ENCODE results near the gene MTHFD1. TPM values are rescaled to one million over a fixed set of nuclear protein-coding genes. Genes with fewer than 3 reads are reported as not detected.
"Not testable (repeated sequence)": the region's sequence is repeated elsewhere in the genome, so short reads cannot be mapped to it uniquely, and the experiment has no call there.

Gene MTHFD1
- 104 and 109 TPM in 2 replicates for total RNA-seq (2014; rRNA removed; shearing (Covaris generic))

- peak; percentile 99 for DNase-seq
- H3K27me3 ChIP-seq, result no peaks in the 10 kb centered on the region
- peaks cover 30% of the 10 kb centered on the region for H3K36me3 ChIP-seq
- H3K4me1 ChIP-seq, result no peaks in the 10 kb centered on the region
- peak within 1 kb of the TSS; percentile 72 for H3K4me3 ChIP-seq
- peak within 1 kb of the TSS; percentile 89 for H3K27ac ChIP-seq
- no peaks in the 10 kb centered on the region for H3K9me3 ChIP-seq (replicated peaks)
These were observed at the start of gene MTHFD1 for GRCh38 chr14:64387782-64388532. Gene MTHFD1, plus strand, starts transcription at chr14:64388353. Its CDS starts 75 bp downstream, at chr14:64388428.

DNA sequence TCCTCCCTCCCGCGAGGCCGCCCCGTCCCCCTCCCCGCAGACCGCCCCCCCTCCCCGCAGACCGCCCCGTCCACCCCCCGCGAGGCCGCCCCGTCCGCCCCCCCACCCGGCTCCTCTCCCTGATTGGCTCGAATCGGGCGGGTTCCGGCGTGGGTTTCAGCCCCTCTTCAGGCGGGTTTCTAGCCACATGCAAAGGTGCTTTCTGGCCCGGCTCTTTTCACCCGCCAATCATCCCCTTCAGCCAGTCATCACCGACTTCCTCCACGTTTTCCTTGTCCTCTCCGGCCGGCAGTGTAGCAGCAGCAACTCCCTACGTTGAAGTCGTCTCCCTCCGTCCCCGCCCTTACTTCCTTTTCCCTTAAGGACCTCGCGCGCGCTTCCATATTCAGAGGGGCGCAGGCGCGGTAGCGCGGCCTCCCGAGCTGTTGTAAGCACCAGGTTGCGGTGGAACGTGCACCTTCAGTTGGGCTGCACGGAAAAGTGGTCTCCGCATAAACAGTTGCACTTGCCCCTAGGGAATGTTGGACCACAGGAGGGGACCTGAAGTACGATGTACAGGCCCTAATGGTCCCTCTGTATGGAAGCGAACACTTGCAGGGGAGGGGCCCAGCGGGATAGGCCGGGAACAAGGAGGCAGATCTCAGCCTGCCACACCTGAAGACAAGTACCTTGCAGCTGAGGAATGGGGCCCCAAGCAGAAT, 49.4 kb upstream of the MTHFD1 start:
- DNase-seq, result peak; percentile 91
- H3K4me1 ChIP-seq, result peaks cover 3% of the 10 kb centered on the region; the same call in 1 of the 2 replicates
- H3K27me3 ChIP-seq, result no peaks in the 10 kb centered on the region
- H3K27ac ChIP-seq, result peak overlapping the region; percentile 71
- no peaks in the 10 kb centered on the region for H3K36me3 ChIP-seq
- no peaks in the 10 kb centered on the region; the same call in 1 of the 2 replicates for H3K9me3 ChIP-seq (replicated peaks)
- H3K4me3 ChIP-seq, result peak overlapping the region; percentile 78

DNA sequence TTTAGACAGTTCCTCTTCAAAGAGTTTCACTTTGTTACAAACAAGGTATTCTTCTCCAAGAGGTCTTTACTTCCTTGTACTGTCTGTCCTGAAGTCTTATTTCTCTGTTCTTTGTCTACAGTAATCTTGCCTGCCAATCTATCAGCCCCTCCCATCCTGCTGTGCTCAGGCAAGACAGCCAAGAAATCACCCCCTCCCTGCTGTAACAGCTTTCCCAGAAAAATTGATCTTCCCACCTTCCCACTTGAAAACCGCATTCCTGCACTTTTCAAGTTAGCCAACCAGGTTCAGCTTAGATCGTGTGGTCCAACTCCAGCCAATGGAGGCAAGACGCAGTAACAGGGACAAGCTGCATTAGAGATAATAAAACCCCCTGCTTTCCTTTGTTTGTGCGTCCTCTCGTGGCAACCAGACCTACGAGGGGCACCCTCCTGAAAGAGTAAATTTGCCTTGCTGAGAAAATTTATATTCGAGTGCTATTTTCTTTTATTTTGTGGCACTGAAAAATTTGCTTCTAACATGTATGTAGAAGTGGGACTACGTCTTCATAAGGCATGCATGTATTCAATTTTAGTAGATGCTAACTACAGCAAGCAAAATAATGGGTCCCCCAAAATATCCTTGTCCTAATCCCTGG, 47.5 kb upstream of the MTHFD1 start:
- H3K36me3 ChIP-seq, result no peaks in the 10 kb centered on the region
- no peak overlapping the region for H3K27ac ChIP-seq
- no peaks in the 10 kb centered on the region for H3K27me3 ChIP-seq
- peaks cover 3% of the 10 kb centered on the region; the same call in 1 of the 2 replicates for H3K4me1 ChIP-seq
- DNase-seq, result no peak
- no peaks in the 10 kb centered on the region; the same call in 1 of the 2 replicates for H3K9me3 ChIP-seq (replicated peaks)
- H3K4me3 ChIP-seq, result no peak overlapping the region

- Histone ChIP-seq H3K27me3 (no peaks in the 10 kb centered on the region), H3K4me1 (no peaks in the 10 kb centered on the region), H3K9me3 (replicated peaks) (no peaks in the 10 kb centered on the region), H3K27ac (no peak overlapping the region), H3K36me3 (no peaks in the 10 kb centered on the region), H3K4me3 (no peak overlapping the region)
- DNase-seq, result no peak
These were observed 40.4 kb upstream of the MTHFD1 start for GRCh38 chr14:64347748-64348147.

DNA sequence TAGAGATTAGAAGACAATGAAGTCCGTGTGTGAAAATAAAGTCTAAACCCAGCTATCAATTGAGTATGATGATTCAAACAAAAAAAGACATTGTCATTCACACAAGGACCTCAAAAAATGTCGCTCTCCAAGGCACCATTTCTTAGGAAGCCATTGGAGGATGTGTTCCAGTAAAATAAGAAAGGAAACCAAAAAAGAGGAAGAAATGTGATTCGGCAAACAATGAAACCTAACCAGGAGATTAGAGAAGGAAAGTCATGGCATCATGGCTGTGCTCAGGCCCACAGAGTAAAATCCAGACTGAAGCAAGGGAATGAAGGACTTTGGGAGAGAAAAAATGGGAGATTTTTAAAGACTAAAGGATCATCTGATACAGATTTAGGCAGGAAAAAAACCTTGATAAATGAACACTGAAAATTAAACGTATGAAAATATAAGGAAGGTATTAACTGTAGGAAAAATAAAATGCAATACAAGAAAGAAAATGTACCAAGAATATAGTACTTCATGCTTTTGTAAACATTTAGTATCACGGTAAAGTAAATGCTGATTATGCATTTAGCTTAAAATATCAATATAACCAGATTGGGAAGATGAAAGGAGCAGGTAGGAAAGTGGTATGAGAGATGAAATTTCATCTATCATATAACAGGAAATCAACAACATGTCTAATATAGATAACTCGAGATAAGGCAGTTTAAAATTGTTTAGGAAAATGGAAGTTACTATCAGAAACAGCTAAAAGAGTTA, 38.2 kb upstream of the MTHFD1 start:
- Histone ChIP-seq H3K36me3 (no peaks in the 10 kb centered on the region), H3K9me3 (replicated peaks) (no peaks in the 10 kb centered on the region), H3K27ac (no peak overlapping the region), H3K4me3 (no peak overlapping the region), H3K27me3 (no peaks in the 10 kb centered on the region), H3K4me1 (no peaks in the 10 kb centered on the region)
- DNase-seq, result no peak

DNA sequence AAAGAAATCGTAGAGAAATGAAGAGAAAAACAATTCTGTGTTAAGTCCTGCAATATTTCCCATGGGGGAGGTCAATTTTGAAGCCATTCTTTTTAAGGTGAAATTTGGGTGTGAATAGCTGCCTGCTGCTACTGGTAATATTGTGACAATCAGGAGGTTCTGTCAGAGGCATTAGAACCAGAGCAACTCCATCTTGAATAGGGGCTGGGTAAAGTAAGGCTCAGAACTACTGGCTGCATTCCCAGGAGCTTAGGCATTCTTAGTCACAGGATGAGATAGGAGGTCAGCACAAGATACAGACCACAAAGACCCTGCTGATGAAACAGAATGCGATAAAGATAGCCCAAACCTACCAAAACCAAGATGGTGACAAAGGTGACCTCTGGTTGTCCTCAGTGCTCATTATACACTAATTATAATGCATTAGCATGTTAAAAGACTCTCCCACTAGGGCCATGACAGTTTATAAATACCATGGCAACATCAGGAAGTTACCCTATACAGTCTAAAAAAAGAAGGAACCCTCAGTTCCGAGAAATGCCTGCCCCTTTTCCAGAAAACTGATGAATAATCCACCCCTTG, 24.8 kb upstream of the MTHFD1 start:
- Histone ChIP-seq H3K27me3 (no peaks in the 10 kb centered on the region), H3K27ac (no peak overlapping the region)
- no peak for DNase-seq

DNA sequence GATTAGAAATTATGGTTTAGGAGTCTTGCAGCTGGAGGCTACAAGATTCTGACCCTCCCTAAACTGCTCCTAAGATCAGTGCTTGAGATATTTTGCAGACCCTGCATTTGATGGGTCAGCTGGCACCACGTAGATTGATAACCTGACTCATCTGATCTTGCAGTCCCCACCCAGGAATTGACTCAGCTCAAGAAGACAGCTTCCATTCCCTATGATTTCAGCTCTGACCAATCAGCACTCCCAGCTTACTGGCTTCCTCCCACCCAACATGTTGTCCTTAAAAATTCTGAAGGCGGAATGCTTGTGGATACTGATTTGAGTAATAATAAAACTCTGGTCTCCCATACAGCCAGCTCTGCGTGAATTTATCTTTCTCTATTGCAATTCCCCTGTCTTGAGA, 23.2 kb upstream of the MTHFD1 start:
- no peak overlapping the region for H3K4me3 ChIP-seq
- no peak overlapping the region for H3K27ac ChIP-seq

More for the DNA sequence above, 24.8 kb upstream of the MTHFD1 start:
- Histone ChIP-seq H3K4me3 (no peak overlapping the region), H3K4me1 (no peaks in the 10 kb centered on the region), H3K36me3 (no peaks in the 10 kb centered on the region), H3K9me3 (replicated peaks) (no peaks in the 10 kb centered on the region)

DNA sequence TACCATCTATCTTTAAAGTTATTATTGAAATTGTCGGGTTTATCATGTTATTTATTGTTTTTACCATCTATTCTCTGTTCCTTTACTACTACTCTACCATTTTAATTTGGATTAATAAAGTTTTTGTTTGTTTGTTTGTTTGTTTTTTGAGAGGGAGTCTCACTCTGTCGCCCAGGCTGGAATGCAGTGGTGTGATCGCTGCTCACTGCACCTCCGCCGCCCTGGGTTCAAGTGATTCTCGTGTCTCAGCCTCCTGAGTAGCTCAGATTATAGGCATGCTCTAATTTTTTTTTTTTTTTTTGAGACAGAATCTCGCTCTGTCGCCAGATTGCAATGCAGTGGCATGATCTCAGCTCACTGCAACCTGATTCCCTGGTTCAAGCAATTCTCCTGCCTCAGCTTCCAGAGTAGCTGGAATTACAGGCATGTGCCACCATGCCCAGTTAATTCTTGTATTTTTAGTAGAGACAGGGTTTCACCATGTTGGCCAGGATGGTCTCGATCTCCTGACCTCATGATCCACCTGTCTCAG, 22.7 kb upstream of the MTHFD1 start:
- not testable (repeated sequence) for H3K4me3 ChIP-seq; DNase-seq; H3K27me3 ChIP-seq; H3K36me3 ChIP-seq; H3K27ac ChIP-seq; H3K9me3 ChIP-seq (replicated peaks); H3K4me1 ChIP-seq

More for the DNA sequence above, 23.2 kb upstream of the MTHFD1 start:
- Histone ChIP-seq H3K9me3 (replicated peaks) (no peaks in the 10 kb centered on the region), H3K36me3 (no peaks in the 10 kb centered on the region), H3K27me3 (no peaks in the 10 kb centered on the region), H3K4me1 (no peaks in the 10 kb centered on the region)
- DNase-seq, result no peak

DNA sequence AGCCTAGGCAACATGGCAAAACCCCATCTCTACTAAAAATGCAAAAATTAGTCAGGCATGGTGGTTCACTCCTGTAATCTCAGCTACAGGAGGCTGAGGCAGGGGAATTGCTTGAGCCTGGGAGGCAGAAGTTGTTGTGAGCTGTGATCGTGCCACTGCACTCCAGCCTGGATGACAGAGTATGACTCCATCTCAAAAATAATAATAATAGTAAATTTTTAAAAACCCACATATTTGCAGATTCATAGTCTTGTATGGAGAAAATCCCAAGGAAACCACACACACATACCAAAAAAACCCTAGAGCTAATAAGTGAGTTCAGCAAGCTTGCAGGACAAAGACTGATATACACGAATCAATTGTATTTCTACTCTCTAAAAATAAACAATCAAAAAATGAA, 19.0 kb upstream of the MTHFD1 start:
- Histone ChIP-seq H3K9me3 (replicated peaks) (no peaks in the 10 kb centered on the region), H3K4me3 (no peak overlapping the region), H3K4me1 (no peaks in the 10 kb centered on the region), H3K27ac (no peak overlapping the region), H3K27me3 (no peaks in the 10 kb centered on the region), H3K36me3 (no peaks in the 10 kb centered on the region)
- DNase-seq, result no peak

- peak; percentile 61 to 69 for DNase-seq
- peak overlapping the region; percentile 89 for H3K27ac ChIP-seq
- H3K27me3 ChIP-seq, result no peaks in the 10 kb centered on the region
- peaks cover 23% of the 10 kb centered on the region for H3K36me3 ChIP-seq
- H3K9me3 ChIP-seq (replicated peaks), result no peaks in the 10 kb centered on the region
- peak overlapping the region; percentile 72 for H3K4me3 ChIP-seq
- H3K4me1 ChIP-seq, result no peaks in the 10 kb centered on the region
These were observed 846 bp upstream of the MTHFD1 start for GRCh38 chr14:64387232-64387781.

DNA sequence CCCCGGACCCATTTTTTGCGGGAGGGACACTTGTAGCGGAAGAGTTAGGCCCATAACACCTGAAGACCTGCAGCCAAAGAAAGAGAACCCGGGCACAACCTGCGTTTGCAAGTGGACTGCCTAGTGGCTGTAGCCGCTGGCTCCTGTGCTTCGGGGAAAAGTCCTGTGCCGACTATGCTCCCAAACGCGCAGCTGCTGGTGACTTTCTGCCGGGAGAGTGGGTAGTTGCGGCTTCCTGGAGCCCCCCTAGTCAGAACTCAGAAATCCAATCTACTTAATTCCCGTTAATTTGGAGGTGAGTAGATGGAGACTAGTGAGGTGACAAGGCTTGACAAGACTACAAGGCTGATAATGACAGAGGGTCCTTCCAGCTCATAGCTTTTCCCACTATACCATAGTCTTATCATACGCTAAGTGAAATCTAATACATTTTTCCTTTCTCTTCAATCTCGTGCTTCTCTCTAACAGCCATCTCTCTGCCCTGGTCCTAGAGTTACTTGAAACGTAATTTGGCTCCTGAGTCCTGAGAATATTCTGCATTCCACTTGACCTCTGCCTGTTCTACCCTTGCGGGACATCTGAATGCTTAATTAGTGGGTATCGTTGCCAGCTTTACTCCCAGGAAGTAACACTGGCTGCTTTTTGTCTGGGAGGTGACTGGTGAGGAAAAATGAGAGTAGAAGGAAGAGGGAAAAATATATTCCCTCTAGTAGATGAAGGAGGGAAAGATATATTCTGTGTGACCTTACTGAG, 556 bp downstream of the MTHFD1 start:
- H3K36me3 ChIP-seq, result peaks cover 35% of the 10 kb centered on the region
- H3K27ac ChIP-seq, result peak overlapping the region; percentile 89
- peak; percentile 34 to 39 for DNase-seq
- peak overlapping the region; percentile 72 for H3K4me3 ChIP-seq
- no peaks in the 10 kb centered on the region for H3K9me3 ChIP-seq (replicated peaks)
- H3K4me1 ChIP-seq, result no peaks in the 10 kb centered on the region
- no peaks in the 10 kb centered on the region for H3K27me3 ChIP-seq

DNA sequence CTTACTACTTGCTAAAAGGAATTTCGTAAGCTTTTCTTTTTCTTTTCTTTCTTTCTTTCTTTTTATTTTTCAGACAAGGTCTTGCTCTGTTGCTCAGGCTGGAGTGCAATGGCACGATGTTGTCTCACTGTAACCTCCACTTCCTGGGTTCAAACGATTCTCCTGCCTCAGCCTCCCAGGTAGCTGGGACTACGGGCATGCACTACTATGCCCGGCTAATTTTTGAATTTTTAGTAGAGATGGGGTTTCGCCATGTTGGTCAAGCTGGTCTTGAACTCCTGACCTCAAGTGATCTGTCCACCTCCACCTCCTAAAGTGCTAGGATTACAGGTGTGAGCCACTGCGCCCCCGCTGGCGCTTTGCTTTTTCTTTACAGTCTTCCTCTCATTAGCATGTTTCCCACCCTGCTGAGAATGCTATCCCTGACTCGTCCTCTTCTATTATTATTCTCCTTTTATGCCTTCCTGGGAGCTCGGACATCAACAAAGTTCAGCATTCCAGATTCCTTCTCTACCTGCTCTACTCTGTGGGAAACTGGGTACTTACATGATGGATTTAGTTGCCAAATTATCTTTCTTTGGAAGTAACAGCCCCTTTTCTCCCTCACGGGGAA, 3.1 kb downstream of the MTHFD1 start:
- DNase-seq, result no peak
- H3K4me1 ChIP-seq, result no peaks in the 10 kb centered on the region
- H3K27me3 ChIP-seq, result no peaks in the 10 kb centered on the region
- peaks cover 41% of the 10 kb centered on the region for H3K36me3 ChIP-seq
- no peak overlapping the region for H3K4me3 ChIP-seq
- H3K27ac ChIP-seq, result no peak overlapping the region
- no peaks in the 10 kb centered on the region for H3K9me3 ChIP-seq (replicated peaks)

- Histone ChIP-seq H3K4me1 (no peaks in the 10 kb centered on the region), H3K36me3 (peaks cover 41% of the 10 kb centered on the region), H3K4me3 (no peak overlapping the region), H3K27me3 (no peaks in the 10 kb centered on the region), H3K9me3 (replicated peaks) (no peaks in the 10 kb centered on the region), H3K27ac (no peak overlapping the region)
- no peak for DNase-seq
These were observed 3.8 kb downstream of the MTHFD1 start for GRCh38 chr14:64391986-64392385.
